ENCODE results near the gene RBM20. TPM values are rescaled to one million over a fixed set of nuclear protein-coding genes. Genes with fewer than 3 reads are reported as not detected.

Gene RBM20
- total and polyA plus RNA-seq, 2 of the 13 experiments (the other 11 are each of a cell fraction or from before 2014, with no cell fraction given), result 0.02 to 0.22 TPM

- TF ChIP-seq ZNF572 (CRISPR knock-in tag; IDR thresholded peaks at IDR 0.05) (no peak), TRIM22 (IDR thresholded peaks at IDR 0.05) (no peak), SYNCRIP (IDR thresholded peaks at IDR 0.05; ENCODE audit: insufficient read depth, low read depth, low read length) (no peak), AKNA (CRISPR knock-in tag; IDR thresholded peaks at IDR 0.05; ENCODE audit: borderline replicate concordance) (no peak), SP1 (IDR thresholded peaks at IDR 0.05) (no peak), SP1 (CRISPR knock-in tag; IDR thresholded peaks at IDR 0.05) (no peak), ZMYM4 (CRISPR knock-in tag; IDR thresholded peaks at IDR 0.05) (no peak), ZEB1 (IDR thresholded peaks at IDR 0.05; ENCODE audit: insufficient replicate concordance, low read depth) (peak; percentile 59), ZNF256 (CRISPR knock-in tag; conservative IDR thresholded peaks at IDR 0.05) (no peak), ATF4 (CRISPR knock-in tag; IDR thresholded peaks at IDR 0.05) (no peak), ZFP90 (CRISPR knock-in tag; IDR thresholded peaks at IDR 0.05; ENCODE audit: borderline replicate concordance) (no peak), MTF1 (CRISPR knock-in tag; IDR thresholded peaks at IDR 0.05) (no peak), ZNF704 (CRISPR knock-in tag; IDR thresholded peaks at IDR 0.05; ENCODE audit: borderline replicate concordance) (no peak), HES4 (CRISPR knock-in tag; IDR thresholded peaks at IDR 0.05; ENCODE audit: borderline replicate concordance) (no peak), ZNF691 (CRISPR knock-in tag; IDR thresholded peaks at IDR 0.05; ENCODE audit: borderline replicate concordance, low read depth) (peak; percentile 61; the same call in 1 of the 2 replicates), ZNF10 (CRISPR knock-in tag; IDR thresholded peaks at IDR 0.05; ENCODE audit: borderline replicate concordance, low read depth) (no peak)
These were observed 199.9 kb downstream of the RBM20 start (continued) for GRCh38 chr10:110843796-110844616.
